GM12875 (cell line): ENCODE data around the gene TMEM141.

Source experiments
- H3K4me3 ChIP-seq: one replicate; pipeline ENCODE4 v1.5.1; 2011; ENCODE audit warnings: low read depth, low read length, control low read depth
- CTCF ChIP-seq: IDR thresholded peaks from 2 replicates; pipeline ENCODE4 v1.5.1; 2011; ENCODE audit warnings: low read depth, mild to moderate bottlenecking, control low read depth, inconsistent platforms, low read length, moderate library complexity, borderline replicate concordance; ENCODE audit not compliant: insufficient read depth

TMEM141 gene

DNA sequence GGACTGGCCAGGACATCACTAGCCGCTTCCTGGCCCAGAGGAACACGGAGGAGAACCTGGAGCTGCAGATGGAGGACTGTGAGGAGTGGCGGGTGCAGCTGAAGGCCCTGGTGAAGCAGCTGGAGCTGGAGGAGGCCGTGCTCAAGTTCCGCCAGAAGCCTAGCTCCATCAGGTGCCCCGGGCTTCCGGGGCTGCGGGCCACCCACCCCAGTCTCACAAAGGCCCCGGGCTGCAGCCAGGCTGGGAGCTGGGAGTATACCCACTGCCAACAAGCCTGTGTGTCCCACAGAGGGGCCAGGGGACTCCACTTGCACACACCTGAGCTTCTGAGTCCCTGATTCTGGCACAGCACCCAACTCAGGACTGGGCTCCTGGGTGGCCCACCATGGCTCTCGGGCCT is 14.9 kb downstream of the TMEM141 start:
- no peak for TF ChIP-seq CTCF
- H3K4me3 ChIP-seq, result no peak overlapping the region

DNA sequence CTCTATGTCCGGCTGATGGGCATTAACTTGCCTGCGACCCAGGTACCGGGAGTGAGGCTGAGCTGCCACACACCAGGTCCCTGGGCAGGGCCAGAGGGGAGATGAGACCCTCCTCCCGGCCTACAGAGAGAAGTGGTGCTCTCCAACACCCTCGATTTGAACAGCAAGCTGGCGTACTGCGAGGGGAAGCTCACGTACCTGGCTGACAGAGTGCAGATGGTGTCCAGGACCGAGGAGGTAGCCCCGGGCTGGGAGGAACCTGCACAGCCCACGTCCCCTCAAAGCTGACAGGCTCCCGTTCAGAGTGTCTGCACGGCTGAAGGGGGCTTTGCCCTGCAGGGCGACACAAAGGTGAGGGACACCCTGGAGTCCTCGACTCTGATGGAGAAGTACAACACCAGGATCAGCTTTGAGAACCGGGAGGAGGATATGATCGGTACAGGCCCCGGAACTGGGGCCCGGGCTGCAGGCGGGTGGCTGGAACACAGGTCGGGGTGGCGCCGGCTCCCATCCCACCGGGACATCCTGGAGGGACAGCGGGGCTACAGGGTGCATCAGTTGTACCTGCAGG is 15.6 kb downstream of the TMEM141 start:
- no peak for TF ChIP-seq CTCF
- H3K4me3 ChIP-seq, result peak overlapping the region; percentile 97

- no peak for TF ChIP-seq CTCF
- peak within 1 kb of the TSS; percentile 97 for H3K4me3 ChIP-seq
Observed at GRCh38 chr9:136807281-136808074, 16.3 kb downstream of the TMEM141 start, which contains the start of gene RABL6. TSS of gene RABL6 (plus strand) at chr9:136807948. CDS start at chr9:136808197, 249 bp downstream.

DNA sequence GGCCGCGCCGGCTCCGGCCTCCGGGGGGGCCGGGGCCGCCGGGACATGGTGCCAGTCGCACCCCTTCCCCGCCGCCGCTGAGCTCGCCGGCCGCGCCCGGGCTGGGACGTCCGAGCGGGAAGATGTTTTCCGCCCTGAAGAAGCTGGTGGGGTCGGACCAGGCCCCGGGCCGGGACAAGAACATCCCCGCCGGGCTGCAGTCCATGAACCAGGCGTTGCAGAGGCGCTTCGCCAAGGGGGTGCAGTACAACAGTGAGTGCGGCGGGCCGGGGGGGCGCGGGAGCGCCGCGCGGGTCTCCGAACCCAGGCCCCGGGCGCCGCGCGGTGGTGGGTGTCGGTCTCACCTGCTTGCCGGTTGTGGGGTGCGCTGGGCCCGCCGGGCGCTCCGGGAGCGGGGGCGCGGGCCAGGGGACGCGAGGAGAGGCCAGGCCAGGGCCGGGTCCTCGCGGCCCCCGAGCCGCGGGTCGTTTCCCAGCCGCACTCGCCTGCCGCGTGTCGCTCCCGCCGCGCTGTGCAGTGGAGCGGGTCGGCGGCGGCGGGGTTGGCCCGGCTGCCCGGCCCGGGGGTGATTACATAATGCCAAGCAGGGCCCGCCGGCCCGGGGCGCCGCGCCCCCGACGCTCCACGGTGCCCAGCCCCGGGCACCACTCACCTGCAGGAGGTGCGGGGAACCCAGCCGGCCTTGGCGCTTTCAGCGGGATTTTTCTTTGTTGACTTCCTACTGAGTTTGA is 17.1 kb downstream of the TMEM141 start:
- TF ChIP-seq CTCF, result 0 out of 2 replicates have a peak, but pooled peaks have one; percentile 13
- H3K4me3 ChIP-seq, result peak overlapping the region; percentile 97

GRCh38 chr9:136808806-136809158 is 17.6 kb downstream of the TMEM141 start:
- H3K4me3 ChIP-seq, result peak overlapping the region; percentile 97
- no peak for TF ChIP-seq CTCF

GRCh38 chr9:136814725-136815421 is 23.7 kb downstream of the TMEM141 start:
- no peak overlapping the region for H3K4me3 ChIP-seq
- TF ChIP-seq CTCF, result no peak
